Ishikawa (cell line): ENCODE results near the gene TXLNB.

Experiments used
- CEBPB ChIP-seq: IDR thresholded peaks from 2 replicates; pipeline ENCODE4 v1.6.1; 2012
- EGR1 ChIP-seq: IDR thresholded peaks from 2 replicates; pipeline ENCODE4 v1.6.1; 2012
- EP300 ChIP-seq: IDR thresholded peaks from 2 replicates; pipeline ENCODE4 v1.6.1; 2012; ENCODE audit warnings: borderline replicate concordance
- MAX ChIP-seq: IDR thresholded peaks from 2 replicates; pipeline ENCODE4 v1.6.1; 2012
- NFIC ChIP-seq: IDR thresholded peaks from 2 replicates; pipeline ENCODE4 v1.6.1; 2012
- RAD21 ChIP-seq: IDR thresholded peaks from 2 replicates; pipeline ENCODE4 v1.6.1; 2012; ENCODE audit warnings: low read depth
- REST ChIP-seq: IDR thresholded peaks from 2 replicates; pipeline ENCODE4 v1.6.1; 2012; ENCODE audit warnings: low read depth, mild to moderate bottlenecking
- TAF1 ChIP-seq: IDR thresholded peaks from 2 replicates; pipeline ENCODE4 v1.6.1; 2012; ENCODE audit warnings: low read depth, mild to moderate bottlenecking
- USF1 ChIP-seq: IDR thresholded peaks from 2 replicates; pipeline ENCODE4 v1.6.1; 2012

GRCh38 chr6:139335447-139336210, 43.8 kb upstream of the TXLNB start:
- TF ChIP-seq NFIC (no peak), CEBPB (no peak), MAX (no peak), TAF1 (no peak), EP300 (no peak), EGR1 (no peak), REST (no peak), USF1 (no peak), RAD21 (no peak)
